HUDEP-2 (cell line): ENCODE results near the gene ZNF224.

Experiments used
- DNase-seq, 76 experiments: peaks; one replicate each; lab custom pipeline; 2025; ENCODE audit not compliant: unreplicated experiment in 76 of 76; lab: John Stamatoyannopoulos, UW

The ZNF224 gene

GRCh38 chr19:44093931-44094765 is at the start of gene ZNF224:
Gene ZNF224, plus strand, starts transcription at chr19:44094361. Its CDS starts 3,513 bp downstream, at chr19:44097874.
- peak in 75 of 76 experiments; percentile 64 to 97 (median 90) for DNase-seq

GRCh38 chr19:44050740-44051649 is 43.2 kb upstream of the ZNF224 start:
- no peak for DNase-seq

- DNase-seq, result peak in 74 of 76 experiments; percentile 23 to 93 (median 76)
Observed at GRCh38 chr19:44051650-44052402, 42.3 kb upstream of the ZNF224 start, which contains the start of gene ZNF223. Gene ZNF223, plus strand, starts transcription at chr19:44052036. Its CDS starts 3,141 bp downstream, at chr19:44055177.

GRCh38 chr19:44055870-44056269 is 38.3 kb upstream of the ZNF224 start:
- no peak for DNase-seq

DNA sequence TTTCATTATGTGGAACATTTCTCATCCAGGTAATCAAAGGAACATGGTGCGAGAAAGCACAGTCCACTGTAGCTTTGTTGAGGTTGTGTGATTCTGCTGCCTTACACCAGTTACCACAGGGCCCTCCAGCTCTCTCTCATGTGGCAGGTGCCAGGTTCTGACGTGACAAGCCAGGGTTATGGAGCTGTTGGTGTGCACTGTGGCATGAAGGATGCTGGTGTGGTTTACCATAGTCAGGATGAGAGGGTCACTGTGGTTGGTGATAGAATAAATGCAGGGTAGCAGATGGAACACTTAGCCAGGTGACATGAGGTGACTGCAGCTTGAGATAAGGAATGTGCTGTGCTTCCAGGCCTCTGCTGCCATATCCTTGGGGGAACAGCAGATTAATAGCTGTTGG is 34.9 kb upstream of the ZNF224 start:
- DNase-seq, result no peak

GRCh38 chr19:44061038-44061437 is 33.1 kb upstream of the ZNF224 start:
- no peak for DNase-seq

DNA sequence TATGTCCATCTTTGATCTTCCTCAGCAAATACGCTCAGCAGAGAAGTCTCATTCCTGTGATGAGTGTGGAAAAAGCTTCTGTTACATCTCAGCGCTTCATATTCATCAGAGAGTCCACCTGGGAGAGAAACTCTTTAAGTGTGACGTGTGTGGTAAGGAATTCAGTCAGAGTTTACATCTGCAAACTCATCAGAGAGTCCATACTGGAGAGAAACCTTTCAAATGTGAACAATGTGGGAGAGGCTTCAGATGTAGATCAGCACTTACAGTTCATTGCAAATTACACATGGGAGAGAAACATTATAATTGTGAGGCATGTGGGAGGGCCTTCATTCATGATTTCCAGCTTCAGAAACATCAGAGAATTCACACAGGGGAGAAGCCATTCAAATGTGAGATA is 27.9 kb upstream of the ZNF224 start:
- no peak for DNase-seq

DNA sequence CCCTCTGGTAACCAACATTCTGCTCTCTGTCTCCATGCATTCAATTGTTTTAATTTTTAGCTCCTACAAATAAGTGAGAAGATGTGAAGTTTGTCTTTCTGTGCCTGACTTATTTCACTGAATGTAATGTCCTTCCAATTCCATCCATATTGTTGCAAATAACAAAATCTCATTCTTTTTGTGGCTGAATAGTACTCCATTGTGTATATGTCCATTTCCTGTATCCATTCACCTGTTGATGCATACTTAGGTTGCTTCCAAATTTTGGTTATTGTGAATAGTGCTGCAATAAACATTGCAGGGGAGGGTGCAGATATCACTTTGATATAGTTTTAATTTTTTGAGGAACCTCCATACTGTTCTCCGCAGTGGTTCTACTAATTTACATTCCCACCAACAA is 24.7 kb upstream of the ZNF224 start:
- no peak for DNase-seq

- peak in 74 of 76 experiments; percentile 18 to 85 (median 68) for DNase-seq
Observed at GRCh38 chr19:44071824-44072542, 22.2 kb upstream of the ZNF224 start, which contains the start of gene ZNF284. Gene ZNF284, plus strand, starts transcription at chr19:44072159. Its CDS starts 4,231 bp downstream, at chr19:44076390.

DNA sequence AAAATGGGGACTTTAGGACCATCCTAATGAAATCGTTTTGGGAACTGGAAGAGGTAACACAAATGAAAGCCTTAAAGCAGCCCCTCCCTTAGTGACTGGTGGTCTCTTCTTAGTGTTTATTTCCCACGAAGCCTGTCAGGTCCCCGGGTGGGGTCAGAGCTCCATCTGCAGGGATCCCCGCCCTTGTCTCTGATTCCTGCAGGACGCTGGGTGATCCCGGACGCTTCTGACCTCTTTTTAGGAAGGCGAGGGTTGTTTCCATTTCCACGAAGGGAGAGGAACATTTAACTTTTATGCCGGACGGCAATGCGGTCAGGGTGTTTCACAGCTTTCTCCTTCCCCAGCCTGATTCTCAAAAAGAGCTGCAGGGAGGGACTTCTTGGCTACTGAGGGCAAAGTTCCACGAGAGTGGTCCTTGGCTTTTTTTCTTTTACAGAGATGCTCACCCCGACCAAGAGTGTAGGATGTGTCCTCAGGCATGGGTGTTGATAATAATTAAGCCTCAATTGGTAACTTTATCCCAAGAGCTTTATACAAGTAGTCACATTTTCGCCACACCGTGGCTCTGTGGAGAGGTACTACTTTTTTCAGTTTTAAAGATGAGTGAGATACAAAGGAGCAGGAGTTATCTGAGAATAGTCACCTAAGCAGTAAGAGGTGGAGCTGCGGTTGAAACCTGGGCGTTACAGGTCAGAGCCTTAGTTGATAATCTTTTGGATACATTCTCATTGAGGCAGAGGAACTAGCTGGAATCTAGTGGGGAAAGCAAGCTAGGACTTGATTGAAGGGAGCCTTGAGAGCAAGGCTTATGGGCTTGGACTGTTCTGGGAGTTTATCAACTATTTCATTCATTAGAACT is 21.4 kb upstream of the ZNF224 start:
- peak in 2 of 76 experiments; percentile 6 to 9 for DNase-seq

DNA sequence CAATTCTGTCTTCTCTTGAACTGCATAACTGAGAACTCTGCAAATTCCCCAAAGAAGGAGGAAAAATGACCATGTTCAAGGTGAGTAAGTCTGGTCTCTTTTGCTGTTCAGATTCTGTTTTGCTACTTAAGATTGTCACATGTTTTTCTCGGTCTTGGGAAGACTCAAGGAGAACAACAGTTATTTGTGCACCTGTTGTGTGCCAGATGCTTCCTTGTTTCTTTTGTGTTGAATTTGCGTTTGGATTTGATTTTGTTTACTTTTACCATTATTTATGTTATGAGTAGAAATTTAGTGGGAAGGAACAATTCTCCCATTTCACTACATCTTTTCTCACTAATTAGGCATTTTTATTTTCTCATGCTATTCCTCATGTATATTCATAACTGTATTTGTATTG is 17.8 kb upstream of the ZNF224 start:
- no peak for DNase-seq

DNA sequence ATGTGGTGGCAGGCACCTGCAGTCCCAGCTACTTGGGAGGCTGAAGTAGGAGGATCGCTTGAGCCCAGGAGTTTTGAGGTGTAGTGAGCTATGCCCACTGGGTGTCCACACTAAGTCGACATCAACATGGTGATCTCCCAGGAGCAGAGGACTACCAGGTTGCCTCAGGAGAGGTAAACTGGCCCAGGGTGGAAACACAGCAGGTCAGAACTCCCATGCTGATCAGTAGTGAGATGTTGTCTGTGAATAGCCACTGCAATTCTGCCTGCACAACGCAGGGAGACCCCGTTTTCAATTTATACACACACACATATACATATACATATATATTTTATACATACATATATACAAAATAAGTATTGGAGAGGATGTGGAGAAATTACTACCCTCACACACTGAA is 2.1 kb upstream of the ZNF224 start:
- no peak for DNase-seq

GRCh38 chr19:44107751-44108150 is 13.6 kb downstream of the ZNF224 start:
- DNase-seq, result no peak

DNA sequence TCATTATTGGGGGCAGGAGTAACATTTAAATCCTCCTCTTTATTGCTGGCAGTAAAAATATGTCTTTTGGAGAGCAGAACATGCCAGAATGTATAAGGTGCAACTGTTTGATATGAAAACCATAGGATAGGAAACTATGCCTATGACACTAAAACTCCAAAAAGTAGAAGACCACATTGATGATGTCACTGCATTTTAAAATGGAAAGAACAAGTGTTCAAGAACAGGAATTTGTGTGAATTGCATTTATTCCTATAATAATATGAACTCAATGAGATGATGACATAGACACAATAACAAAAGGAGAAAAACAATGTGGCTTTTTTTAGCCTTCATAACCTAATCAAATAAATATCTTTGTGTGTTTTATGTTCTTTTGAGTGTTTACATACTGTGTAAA is 15.3 kb downstream of the ZNF224 start:
- DNase-seq, result no peak

GRCh38 chr19:44111910-44112463 is 17.8 kb downstream of the ZNF224 start:
- peak in 48 of 76 experiments; percentile 4 to 64 (median 26) for DNase-seq

GRCh38 chr19:44112802-44113137 is 18.6 kb downstream of the ZNF224 start:
- no peak for DNase-seq

DNA sequence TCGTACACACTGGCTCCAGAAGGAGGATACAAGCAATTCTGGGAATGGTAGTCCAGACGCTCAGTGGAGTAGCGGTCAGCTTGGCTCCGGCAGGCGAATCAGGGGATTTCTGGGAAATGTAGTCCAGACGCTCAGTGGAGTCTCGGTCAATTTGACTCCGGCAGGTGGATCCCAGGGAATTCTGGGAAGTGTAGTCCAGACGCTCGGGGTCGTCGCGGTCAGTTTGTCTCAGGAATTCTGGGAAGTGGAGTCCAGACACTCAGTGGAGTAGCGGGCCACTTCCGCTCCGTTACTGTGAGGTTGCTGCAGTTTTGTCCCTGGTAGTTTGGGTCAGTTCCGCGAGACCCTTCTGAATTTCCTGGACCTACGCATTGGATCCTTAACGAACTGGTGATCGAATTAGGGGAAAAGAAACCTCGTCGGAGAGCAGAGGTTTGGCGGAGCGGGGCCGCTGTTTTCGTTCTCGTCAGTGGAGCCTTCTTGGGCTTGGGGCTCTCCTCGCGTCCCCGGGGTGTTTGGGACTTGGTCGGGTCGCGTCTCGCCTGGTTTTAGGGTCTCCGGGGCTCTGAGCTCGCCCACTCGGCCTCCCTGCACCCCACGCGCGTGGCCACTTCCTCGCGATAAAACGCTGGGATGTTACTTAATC is 19.1 kb downstream of the ZNF224 start, which contains the start of gene ZNF225:
Gene ZNF225 (plus strand): TSS at position 262 of the 646 bp plus-strand sequence. CDS start 2,429 bp downstream, outside the sequence.
- DNase-seq, result peak; percentile 32 to 99 (median 95)

GRCh38 chr19:44113784-44114390 is 19.7 kb downstream of the ZNF224 start:
- DNase-seq, result peak in 5 of 76 experiments; percentile 3 to 46 (median 13)
